Right forelimb (tissue), 1 donor: ENCODE measurements around the gene MAEA.

Experiments
- DNase-seq: peaks from one replicate; pipeline ENCODE4 v3.0.0-alpha.2; 2018

Gene MAEA

DNA sequence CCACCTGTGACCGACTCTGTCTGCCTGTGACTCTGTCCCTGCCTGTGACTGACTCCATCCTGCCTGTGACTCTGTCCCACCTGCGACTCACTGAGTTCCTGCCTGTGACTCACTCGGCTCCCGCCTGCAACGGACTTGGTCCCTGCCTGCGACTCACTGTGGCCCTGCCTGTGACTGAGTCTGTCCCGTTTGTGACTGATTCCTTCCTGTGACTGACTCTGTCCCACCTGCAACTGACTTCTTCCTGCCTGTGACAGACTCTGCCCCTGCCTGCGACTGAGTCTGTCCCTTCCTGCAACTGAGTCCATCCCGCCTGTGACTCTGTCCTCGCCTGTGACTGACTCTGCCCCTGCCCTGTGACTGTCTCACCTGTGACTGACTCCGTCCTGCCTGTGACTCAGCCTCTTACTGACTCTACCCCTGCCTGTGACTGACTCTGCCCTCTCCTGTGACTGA, 47.7 kb downstream of the MAEA start:
- no peak for DNase-seq

DNA sequence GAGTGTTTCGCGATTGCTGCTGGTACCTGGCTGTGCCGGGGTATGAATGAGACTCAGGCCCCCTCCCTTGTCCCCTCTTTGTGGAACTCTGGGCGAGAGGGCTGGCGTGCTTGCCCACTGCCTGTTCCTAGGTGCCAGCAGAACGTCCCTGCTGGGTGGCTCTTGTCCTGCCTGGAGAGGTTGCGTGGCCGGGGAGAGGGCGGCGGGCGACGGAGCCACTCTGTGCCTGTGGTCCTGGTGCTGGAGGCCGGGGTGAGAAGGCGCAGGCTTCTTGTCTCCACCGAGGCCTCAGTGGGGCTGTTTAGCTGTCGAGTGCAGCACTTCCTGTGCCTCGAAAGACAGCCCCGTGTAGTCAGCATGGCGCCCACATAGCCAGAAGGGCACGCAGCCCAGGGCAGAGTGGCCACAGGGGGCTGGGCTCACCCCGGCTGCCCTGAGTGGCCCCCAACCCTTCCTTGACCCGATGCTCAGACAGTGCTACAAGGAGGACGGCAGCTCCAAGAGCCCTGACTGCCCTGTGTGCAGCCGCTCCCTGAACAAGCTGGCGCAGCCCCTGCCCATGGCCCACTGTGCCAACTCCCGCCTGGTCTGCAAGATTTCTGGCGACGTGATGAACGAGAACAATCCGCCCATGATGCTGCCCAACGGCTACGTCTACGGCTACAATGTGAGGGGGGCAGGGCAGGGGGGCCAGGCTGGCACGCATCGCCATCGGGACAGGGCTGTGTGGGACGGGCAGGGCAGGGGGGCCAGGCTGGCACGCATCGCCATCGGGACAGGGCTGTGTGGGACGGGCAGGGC, 48.5 kb downstream of the MAEA start:
- no peak for DNase-seq

DNA sequence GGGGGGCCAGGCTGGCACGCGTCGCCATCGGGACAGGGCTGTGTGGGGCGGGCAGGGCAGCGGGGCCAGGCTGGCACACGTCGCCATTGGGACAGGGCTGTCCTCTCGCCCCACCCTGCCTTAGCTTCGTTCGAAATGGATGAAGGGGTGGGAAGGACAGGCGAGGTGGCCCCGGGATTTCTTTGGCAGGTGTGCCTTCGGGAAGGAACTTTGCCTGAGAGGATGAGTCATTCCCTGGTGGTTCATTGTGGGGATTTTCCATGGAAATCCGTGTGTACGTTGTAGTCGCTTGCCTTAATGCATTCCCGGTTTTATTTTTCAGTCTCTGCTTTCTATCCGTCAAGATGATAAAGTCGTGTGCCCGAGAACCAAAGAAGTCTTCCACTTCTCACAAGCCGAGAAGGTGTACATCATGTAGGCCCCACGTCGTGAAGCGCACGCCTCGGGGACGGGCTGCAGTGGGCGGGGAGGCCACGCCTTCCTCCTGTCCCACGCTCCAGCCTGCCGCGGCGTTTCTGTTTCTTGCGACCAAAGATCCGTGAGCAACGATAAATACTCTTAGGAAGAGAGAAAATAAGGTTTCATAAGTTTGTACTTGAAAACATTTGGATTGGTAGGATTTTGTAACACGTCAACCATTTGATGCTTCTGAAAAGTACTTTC, 49.2 kb downstream of the MAEA start:
- no peak for DNase-seq

DNA sequence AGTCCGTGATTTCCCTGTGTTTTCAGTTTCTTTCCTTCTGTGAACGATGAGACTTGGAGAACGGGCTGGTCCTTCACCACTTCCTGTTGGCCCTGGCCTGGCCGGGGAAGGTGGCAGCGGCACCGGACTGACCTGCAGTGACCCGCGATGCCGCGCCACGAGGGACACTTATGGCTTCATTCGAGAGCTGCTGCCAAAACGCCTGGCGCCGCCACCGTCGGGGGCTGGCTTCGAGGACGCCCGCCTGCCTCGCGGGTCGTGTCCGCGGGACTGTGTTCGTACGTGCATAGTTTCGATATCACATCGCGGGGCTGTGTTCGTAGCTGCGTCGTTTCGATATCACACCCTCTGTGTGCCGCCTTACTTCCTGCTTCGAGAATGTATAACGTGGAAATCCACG, 49.8 kb downstream of the MAEA start:
- no peak for DNase-seq

DNA sequence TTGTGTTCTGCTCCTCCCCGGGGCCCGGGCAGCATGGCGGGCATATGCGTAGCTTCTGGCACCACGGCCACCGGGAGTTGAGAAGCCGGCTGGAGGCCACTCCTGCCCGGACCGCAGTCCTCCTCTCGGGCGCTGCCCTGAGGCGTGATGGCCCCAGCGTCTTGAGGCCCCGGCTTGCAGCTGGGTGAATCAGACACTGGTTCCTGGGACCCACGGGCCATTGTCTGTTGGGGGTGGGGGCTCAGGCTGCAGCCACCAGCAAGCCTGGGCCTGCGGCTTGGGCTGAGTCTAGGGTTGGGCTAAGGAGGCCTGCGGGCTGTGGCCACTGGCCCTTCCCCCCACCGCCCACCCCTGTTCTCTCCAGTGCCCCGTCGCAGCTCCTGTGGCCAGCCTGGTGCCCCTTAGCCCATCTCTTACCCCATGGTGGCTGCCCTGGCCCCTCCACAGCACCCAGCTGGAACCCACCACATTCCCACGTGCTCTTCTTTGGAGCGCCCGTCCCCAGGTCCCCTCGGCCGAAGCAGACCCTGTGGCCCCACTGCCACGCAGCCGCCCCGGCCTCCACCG, 50.6 kb downstream of the MAEA start:
- no peak for DNase-seq

DNA sequence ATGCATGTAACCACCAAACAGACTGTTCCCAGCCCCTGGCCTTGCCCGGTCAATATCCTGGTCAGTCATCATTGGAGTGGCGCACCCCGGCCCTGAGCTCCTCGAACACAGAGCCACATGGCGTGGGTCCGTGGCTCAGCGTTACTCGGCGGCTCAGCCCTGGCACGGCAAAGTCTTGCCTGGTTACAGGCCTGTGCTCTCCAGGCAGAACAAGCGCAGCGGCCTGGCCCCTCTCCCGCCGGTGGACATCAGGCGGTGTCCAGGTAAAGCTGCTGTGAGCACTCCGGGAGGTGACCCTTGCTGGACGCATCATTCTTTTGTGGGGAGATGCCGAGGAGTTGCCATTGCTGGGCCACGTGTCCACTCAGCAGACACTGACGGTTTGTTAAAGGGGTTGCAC, 51.2 kb downstream of the MAEA start:
- no peak for DNase-seq

DNA sequence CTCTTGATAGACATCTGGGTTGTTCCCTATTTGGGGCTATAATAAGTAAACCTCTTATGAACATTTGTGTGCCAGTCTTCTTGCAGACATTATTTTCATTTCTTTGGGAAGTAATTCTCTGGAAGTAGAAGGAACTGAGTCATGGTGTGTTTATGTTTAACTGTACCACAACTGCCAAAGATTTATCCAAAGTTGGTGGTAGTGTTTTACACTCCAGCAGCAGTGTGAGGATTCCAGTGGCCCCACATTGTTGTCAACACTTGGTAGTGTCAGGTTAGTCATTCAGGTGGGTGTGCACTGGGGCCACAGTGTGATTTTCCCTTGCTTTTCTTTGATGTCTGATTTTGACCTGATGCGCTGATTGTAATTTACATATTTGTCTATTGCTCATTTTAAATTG, 52.3 kb downstream of the MAEA start:
- DNase-seq, result no peak

DNA sequence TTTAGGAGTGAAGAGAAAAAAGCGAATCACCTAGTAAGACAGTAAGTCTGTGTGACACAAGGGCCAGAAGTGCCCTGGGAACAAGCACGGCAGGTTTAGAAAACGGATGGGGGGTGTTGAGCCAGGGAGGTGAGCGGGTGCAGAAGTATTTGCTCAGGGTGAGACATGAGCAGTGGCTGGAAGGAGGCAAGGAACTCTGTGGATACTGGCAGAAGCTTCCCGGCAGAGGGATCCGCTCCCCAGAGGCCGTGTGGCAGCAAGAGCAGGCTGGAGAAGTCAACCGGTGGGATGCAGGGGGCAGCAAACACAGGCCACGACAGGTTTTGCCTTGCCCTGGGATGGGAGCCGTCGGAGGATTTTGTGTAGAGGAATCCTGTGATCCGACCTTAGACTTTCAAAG, 55.0 kb downstream of the MAEA start:
- no peak for DNase-seq

DNA sequence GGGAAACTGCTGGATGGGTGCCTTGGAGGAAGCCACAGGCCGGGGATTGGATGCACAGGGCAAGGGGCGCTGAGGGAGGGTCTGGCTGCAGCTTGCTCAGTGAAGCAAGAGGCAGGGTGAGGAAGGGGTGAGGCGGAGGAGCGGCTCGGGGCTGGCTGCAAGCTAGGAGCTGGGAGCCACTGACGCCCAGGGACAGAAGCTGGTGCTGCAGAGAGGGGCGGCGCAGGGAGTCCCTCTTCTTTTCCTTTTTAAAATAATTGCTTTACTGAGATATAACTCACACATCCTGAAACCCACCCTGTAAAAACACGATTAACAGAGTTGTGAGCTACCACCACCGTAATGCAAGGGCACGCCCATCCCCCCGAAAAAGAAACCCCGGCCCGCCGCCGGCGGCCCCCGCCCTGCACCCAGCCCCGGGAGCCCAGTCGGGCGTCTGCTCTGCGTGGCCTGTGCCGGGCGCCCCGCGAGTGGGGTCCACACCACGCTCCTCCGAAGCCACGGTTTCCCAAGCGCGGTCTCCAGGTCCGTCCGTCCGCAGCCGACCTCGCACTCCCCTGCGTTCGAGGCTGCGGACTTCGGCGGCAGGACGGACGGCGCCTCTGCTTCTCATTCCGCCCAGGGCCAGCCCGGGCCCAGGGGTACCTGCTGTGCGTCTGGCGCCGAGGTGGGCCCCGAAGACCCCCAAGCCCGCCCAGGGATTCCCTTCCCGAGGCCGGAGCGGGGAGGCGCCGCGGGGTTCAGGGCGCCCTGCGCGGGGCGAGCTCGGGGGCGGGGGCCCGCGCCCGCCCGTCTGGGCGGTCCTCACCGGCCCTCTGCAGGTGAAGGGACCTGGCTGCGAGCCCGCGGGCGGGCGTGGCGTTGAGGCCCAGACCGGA, 56.5 kb downstream of the MAEA start:
- DNase-seq, result peak; percentile 78

DNA sequence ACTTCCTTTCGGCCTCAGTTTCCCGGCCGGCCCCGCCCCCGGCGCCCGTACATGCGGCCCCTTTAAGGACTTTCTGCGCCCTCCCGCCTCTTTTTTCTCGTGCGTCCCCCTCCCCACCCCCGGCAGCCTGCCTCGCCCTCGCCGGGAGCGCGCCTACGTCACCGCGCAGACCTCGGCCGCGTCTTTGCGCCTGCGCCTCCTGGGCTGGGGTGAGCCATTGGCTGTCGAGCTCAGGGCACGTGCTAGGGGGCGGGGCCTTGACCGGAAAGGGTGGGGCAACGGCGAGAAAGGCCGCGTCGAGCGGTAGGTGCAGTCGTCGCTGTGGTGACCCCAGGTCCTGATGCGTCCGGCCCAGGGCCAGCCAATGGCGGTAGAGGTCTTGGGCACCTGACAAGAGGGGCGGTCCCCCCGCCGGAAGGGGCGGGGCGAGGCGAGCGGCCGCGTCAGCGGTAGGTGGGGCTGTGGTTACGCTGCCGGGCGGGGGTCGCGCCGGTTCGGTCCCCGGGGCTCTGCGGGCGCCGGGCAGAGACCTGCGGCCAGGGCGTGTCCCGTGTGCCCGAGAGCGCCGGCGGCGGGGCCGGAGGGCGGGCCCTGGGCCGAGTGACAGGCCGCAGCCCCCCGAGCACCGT, 57.2 kb downstream of the MAEA start, which contains the start of gene UVSSA:
Gene UVSSA (plus strand): TSS at position 428 of the 629 bp plus-strand sequence. CDS start 884 bp downstream, outside the sequence.
- DNase-seq, result peak; percentile 100

DNA sequence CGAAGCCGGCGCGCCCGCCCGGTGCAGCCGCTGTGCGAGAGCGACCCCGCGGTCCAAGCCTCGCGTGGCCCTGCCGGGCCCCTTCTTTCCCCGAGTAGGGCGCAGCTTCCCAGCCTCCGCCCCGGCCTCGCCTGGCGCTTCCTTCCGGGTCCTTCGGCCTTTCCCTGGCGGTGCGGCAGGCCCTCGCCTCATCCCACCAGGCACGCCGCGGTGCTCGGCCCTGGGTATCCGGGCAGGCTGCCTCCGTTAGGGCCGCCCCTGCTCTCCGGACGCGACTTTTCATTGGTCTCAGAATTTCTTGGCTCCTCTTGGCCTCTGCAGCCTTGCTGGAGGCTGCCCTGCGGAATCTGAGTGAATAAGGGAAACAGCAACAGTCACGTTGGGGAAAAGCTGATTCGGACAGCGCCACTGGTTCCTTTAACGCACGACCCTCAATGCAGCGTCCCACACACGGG, 57.7 kb downstream of the MAEA start:
- DNase-seq, result peak; percentile 89

DNA sequence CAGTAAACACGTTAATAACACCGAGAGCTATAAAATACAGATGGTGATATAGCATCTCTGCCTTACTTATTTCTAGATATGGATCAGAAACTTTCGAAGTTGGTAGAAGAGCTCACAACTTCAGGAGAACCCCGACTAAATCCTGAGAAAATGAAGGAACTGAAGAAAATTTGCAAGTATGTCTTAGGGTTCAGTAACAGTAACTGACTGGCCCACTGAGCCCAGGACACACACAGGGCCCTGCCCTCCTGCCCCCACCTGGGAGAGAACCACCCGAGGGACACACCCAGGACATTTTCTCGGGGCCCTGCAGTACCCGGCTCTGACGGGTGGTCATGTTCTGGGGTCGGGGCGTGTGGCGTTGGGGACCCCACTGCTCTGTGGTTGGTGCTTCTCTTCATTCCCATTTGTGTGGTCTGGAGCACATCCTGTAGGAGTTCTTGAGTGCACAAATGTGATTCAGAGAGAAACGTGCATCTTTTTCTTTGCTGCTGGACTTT, 58.4 kb downstream of the MAEA start:
- no peak for DNase-seq

DNA sequence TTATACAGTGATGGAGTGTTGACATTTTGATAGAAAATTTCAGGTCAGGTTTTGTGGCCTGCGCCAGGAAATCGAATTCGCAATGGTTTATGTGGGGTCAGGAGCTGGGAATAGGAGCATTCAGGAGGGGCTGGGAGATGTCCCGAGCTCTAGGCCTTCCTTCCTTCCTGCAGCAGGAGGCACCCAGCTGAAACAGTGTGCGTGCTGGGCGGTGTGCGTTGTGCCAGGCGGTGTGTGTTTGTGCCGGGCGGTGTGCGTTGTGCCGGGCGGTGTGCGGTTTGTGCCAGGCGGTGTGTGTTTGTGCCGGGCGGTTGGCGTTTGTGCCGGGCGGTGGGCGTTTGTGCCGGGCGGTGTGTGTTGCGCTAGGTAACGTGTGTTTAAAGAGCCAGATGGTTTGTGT, 59.1 kb downstream of the MAEA start:
- no peak for DNase-seq

DNA sequence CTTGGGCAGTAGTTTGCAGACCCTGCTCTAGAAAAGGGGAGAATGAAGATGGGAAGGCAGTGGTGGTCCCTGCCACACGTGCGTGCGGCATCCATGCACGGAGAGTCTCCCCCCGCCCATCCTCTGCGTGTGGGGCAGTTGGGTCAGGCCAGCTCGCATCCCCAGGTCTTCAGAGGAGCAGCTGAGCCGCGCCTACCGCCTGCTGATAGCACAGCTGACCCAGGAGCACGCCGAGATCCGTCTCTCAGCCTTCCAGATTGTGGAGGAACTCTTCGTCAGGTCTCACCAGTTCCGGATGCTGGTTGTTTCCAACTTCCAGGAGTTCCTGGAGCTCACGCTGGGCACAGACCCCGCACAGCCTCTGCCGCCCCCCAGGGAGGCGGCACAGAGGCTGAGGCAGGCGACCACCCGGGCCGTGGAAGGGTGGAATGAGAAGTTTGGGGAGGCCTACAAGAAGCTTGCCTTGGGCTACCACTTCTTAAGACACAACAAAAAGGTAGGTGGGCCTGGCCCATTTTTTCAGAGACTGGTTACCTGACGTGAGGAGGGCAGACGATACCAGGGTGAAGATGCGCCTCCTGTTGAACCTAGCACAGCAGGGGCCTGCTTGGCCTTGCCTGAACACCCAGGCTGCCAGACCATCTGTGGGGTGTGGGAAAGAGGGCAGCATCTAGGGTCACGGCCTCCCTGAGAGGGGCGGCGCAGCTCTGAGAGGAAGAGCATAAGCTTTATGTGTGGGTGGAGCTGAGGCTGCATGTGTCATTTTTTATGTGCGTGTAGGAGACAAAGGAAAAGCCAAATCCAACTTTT, 59.9 kb downstream of the MAEA start:
- DNase-seq, result no peak

DNA sequence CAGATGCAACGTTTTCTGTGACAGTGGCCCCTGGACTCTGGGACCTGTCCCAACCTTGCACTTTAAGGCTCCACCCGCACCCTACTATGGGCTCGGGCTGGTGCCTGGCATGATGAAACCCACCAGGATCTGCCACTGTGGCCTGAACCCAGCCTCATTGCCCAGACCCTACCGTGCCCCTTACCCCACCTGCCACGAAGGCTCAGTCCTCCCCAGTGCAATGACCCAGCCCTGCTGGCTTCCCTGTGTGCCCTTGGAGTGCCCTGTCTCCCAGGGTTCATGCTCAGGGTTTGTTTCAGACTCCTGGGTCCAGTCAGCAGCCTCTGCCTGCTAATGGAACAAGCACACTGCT, 60.5 kb downstream of the MAEA start:
- DNase-seq, result no peak

DNA sequence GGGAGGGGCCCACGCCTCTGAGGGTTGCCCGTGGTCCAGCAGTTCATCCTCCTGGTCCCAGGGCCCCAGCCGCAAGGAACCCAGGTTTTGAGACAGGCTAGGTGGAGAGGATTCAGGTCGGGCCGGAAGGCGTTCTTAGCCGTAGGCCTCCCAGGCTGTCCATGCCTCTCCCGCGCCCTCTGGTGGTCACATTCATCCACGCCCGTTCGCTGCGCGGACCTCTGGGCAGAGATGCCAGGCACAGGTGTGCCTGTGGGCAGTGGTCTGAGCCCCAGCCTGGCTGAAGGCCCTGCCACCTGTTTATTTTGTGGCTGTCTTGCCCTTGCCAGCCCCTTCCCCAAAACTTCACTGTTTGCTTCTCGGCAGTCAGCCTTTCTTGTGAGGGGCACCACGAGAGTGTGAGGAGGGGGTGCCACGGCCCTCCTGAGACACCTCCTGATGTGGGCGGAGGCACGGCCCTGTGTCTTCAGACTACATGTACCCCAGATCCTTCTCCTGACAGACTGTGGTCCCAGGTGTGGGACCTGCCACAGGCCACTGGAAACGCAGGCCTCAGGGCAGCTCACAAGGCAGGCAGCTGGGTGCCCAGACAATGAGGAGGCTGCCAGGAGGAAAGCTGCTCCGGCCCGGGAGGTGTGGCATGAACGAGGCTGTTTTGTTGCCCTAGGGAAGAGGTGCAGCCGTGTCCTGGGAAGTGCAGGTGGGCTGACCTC, 62.3 kb downstream of the MAEA start:
- DNase-seq, result peak; percentile 88

DNA sequence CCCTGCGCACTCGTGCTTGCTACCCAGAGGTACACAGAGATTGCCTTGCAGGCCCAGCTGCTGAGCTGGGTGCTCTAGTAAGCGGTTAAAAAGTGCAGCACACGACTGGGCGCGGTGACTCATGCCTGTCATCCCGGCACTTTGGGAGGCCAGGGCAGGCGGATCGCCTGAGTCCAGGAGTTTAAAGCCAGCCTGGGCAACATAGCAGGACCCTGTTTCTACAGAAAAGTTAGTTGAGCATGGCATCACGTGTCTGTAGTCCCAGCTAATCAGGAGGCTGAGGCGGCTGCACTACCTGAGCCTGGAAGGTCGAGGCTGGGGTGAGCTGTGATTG, 62.8 kb downstream of the MAEA start:
- DNase-seq, result no peak

DNA sequence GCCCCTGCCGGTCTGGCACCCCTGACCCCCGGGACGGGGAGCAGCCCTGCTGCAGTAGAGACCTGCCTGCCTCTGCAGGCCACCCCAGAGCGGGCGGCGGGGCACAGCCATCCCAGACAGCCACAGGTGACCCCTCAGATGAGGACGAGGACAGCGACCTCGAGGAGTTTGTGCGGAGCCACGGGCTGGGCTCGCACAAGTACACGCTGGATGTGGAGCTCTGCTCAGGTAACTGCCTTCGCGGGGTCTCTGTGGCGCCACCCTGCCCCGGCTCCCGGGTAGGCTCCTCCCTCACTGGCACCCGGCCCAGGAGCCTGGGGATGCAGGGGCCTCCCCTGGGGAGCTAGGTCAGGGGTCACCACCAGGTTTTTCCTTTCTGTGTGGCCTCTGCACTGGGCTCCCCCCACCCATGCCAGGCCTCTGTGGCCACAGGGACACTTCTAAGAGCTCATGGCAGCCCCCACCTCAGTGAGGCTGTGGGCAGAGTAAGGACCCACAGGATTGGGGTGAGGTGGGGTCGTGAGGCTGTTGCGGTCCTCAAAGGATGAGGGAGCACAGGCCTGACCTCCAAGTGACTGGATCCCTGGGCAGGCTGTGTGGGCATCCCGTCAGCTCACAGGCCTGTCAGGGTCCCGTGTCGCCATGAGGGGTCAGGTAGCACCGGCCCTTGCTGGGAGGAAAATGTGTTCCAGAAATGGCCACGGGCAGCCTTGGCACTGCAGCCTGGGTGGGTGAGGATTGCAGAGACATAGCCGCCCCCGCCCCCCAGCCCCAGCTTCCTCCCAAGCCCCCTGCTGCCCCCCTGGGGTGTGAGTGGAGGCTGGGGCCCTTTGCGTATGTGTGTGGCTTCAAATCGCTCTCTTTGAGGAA, 63.7 kb downstream of the MAEA start:
- DNase-seq, result no peak

DNA sequence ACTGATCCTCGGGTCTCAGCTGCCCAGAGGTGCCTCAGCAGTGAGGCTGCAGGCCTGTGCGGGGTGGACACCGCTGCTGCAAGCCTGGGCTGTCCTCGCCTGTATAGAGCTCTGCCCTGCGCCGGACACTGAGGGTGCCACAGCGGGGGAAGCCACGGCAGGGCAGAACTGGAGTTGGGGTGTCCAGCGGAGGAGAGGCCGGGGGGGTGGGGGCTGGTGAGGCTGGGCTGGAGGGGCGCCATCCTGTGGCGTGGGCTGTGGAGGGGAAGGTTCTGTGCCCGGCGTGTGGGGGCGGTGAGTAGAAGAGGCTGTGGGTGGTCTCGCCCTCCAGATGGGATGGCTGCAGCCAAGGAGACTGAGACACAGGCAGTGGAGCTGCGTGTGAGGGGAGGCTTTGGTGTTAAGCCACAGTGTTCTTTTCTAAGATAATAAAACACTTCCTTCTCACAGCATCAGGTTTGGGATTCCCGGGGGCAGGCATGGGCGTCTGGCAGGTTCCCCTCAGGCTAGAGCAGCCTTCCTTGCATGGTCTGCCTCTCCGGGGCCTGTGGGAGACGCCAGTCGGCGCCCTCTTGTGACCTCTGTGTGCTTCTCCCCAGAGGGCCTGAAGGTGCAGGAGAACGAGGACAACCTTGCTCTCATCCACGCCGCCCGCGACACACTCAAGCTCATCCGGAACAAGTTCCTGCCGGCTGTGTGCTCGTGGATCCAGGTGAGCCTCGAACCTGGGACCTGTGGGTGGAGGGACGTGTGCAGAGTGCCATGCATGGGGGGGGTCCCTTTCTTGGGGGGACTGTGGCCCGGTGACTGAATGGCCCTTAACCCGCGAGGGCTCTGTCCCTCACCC, 64.7 kb downstream of the MAEA start:
- no peak for DNase-seq
